Hematopoietic multipotent progenitor cell treated with erythropoietin and hydrocortisone succinate and interleukin-3 and kit ligand, for 8 days (in vitro differentiated cells): ENCODE data around the gene PCNP.
"Not testable (repeated sequence)": the region's sequence is repeated elsewhere in the genome, so short reads cannot be mapped to it uniquely, and the experiment has no call there.

ENCODE experiments used
- DNase-seq: peaks from one replicate; pipeline ENCODE4 v3.0.0-alpha.2; 2015

PCNP gene

DNA sequence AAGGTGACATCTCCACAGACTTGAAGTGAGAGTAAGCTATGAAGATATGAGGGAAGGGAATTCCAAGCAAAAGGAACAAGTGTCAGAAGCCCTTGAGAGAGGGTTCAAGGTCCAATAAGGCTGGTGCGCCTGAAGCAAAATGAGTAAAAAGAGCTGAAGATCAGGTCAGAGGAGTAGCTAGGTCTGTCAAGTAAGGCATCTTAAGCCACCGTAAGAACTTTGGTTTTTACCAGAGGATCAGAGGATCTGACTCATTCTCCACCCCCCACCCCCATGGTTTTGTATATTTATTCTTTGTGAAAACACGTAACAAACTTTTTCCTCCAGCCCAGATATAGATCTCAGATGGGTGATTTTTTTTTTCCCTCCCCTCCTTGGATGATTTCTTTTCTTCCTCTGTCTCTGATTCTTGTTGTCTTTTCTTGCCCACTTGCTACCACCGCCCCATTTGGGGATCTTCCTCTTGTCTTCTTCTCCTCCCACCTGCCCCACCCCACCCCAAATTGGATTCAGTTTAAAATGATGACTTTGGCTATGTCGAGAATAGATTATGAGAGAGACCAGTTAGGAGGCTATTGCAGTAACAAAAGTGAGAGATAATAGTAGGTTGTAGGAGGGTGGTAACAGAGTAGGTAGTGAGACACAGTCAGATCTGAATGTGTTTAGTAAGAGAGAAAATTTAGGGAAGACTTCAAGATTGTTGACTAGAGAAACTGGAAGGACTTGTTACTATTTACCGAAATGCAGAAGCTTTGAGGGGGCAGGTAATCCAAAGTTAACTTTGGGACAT is 6.3 kb upstream of the PCNP start:
- no peak for DNase-seq

DNA sequence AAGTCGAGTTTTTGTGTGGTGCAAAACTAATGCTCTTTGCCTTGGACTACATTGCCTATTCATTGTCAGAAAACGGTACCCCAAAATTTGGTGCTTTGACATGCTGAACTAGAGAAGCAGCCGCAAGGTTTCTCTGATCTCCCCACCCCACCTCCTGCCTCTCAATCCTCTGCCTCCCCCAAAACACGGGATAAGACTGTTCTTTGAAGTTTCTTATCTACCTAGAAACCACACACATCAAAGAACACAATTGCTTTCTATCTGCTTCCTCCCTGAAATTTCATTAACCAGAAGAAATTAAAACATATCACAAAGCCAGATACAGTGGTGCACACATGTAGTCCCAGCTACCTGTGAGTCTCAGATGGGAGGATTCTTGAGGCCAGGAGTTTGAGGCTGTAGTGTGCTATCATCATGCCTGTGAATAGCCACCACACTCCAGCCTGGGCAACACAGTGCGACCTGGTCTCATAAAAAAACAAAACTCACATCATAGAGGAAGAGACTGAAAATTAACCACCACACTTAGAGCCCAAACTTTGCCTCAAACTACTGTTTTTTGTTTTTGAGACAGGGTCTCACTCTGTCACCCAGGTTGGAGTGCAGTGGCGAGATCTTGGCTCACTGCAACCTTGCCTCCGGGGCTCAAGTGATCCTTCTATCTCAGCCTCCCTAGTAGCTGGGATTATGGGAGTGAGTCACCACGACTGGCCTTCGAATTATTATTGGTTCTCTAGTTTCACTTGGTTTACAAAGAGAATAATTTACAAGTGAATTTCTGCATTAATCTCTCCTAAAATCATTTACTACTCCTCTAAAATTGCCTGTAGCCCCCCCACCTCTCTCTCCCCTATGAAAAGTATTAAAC is 2.7 kb upstream of the PCNP start:
- no peak for DNase-seq

DNA sequence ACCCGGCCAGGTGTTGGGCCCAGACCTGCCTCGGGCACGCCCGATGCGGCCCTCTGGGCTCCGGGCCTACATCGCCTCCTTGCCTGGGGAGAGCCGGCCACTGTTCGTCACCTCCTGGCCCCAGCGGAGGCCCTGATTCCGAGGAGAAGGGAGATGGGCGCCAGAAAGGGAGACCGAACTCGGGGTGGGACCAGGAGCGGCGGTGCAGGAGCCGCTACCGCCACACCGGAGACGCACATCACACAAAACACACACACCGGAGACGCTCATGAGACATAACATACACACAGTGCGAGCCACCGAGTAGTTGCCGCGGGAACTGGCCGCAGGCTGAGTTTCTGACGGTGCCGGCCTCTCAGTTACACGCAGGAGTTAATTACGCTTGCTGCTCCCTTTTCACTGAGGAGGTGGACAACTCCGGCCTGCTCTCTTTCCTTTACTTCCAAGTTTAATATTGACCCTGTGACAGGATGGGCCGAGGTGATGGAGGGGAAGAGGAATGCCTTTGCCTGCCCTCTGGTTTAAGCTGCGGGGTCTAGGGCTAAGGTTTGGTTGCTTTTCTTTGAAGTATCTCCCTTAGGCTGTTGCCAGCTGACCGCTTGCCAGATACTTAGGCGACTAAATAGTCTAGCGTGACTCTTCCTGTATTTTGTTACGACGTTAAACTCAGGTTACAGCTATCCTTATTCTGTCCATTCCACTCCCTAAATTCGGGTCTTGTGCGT is 570 bp downstream of the PCNP start:
- peak; percentile 67 for DNase-seq

DNA sequence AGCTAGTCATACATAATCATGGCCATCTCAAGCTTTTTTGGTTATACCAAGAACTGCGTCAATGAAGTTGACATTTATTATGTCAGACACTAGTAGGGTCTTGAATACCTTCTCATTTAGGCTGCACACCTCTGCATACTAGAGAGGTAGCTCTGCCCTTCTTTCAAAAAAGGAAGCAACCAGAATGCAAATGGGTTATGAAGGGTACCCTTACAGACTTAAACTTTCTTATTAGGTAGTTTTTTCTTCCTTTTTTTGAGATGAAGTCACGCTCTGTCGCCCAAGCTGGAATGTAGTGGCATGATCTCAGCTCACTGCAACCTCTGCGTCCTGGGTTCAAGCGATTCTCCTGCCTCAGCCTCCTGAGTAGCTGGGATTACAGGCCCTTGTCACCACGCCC is 3.3 kb downstream of the PCNP start:
- DNase-seq = no peak

DNA sequence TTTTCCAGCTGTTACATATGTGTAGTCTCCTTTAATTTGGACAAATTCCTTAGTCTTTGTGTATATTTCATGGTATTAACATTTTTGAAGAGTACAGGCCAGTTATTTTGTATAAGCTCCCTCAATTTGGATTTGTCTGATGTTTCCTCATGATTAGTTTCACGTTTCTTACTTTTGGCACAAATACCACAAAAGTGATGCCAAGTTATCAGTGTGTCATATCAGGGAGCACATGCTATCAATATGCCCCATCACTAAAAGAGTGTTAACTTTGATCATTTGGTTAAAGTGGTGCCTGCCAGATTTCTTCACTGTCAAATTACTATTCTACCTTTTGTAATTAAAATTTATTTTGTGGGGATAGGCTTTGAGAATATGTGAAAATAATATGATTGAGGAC is 14.6 kb downstream of the PCNP start:
- DNase-seq = no peak

DNA sequence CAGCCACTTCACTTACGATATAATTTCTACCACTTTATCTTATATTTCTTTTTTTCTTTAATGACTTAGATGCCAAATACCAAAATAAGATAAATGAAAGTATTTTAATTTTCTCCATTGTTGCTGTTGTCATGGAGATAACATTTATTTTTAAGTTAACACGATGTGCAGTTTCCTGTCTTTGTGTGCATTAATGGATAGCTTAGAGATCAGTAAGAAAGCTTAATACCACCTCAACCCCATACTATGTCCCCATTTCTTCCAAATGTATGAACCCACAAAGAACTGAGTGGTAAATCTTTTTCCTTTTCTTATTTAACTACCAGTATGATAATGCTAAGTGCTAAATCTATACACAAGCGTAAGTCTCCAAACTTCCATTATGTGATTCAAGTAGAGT is 17.1 kb downstream of the PCNP start:
- no peak for DNase-seq

DNA sequence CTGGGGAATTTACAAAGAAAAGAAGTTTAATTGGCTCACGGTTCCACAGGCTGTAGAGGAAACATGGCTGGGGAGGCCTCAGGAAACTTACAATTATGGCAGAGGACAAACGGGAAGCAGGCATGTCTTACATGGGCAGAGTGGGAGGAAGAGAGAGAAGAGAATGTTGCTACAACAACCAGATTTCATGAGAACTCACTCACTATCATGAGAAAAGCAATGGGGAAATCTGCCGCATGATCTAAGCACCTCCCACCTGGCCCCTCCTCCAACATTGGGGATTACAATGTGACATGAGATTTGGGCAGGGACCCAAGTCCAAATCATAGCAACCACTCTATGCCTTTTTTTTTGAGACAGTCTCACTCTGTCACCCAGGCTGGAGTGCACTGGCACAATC is 28.8 kb downstream of the PCNP start:
- DNase-seq = peak; percentile 17

DNA sequence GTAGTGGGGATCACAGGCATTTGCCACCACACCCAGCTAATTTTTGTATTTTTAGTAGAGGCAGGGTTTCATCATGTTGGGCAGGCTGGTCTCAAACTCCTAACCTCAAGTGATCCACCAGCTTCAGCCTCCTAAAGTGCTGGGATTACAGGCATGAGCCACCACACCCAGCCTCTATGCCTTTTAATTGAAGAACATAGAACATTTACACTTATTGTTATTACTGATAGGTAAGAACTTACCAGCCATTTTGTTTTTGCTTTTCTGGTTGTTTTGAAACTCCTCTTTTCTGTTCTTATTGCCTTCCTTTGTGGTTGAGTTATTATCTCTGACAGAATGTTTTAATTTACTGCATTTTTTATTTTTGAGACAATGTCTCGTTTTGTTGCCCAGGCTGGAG is 29.2 kb downstream of the PCNP start:
- DNase-seq = no peak

DNA sequence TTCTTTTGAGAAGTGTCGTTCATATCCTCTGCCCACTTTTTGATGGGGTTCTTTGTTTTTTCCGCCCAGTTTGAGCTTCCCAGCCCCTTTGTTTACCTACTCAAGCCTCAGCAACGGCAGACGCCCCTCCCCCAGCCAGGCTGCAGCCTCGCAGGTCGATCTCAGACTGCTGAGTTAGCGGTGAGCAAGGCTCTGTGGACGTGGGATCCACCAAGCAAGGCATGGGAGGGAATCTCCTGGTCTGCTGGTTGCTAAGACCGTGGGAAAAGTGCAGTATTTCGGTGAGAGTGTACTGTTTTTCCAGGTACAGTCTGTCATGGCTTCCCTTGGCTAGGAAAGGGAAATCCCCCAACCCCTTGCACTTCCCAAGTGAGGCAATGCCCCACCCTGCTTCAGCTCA is 31.4 kb downstream of the PCNP start:
- not testable (repeated sequence) for DNase-seq

DNA sequence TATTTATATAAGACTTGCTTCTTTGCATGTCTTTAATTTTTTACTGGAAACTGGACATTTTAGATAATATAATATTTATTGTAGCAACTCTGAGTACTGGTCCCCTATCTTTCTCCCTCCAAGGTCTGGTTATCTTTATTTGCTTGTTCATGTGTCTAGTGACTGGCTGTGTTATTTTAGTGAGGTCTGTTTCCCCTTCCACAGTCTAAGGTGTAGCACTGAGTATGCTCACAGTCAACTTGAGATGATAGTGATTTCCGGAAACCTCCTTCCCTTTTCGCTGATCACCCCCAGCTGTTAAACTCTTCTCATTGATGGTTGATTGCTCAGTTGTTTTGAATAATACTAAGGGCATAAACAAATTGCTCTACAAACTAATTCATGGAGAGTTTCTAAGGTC is 37.0 kb downstream of the PCNP start:
- peak; percentile 43 for DNase-seq

DNA sequence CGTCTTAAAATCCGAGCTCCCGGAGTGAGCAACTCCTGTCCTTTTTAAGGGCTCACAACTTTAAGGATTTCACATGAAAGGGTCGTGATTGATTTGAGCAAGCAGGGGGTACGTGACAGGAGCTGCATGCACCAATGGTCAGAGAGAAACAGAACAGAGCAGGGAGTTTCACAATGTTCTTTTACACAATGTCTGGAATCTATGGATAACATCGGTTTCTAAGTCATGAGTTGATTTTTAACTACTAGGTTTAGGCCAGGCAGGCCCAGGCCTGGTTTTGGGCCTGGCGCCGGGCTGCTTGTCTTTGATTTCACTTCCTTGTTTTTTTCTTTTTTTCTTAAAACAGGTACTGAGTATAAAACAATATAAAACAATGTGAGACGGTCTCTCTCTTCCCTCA is 39.0 kb downstream of the PCNP start:
- DNase-seq = not testable (repeated sequence)

DNA sequence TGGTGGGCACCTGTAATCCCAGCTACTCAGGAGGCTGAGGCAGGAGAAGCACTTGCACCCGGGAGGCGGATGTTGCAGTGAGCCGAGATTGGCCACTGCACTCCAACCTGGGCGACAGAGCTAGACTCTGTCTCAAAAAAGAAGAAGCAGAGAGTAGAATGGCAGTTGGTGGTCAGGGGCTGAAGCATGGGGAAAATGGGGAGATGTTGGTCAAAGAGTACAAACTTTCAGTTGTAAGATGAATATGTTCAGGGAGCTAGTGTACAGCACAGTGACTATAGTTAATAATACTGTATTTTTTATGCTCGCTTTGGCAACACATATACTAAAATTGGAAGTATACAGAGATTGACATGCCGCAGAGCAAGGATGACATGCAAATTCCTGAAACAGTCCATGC is 41.5 kb downstream of the PCNP start:
- no peak for DNase-seq

DNA sequence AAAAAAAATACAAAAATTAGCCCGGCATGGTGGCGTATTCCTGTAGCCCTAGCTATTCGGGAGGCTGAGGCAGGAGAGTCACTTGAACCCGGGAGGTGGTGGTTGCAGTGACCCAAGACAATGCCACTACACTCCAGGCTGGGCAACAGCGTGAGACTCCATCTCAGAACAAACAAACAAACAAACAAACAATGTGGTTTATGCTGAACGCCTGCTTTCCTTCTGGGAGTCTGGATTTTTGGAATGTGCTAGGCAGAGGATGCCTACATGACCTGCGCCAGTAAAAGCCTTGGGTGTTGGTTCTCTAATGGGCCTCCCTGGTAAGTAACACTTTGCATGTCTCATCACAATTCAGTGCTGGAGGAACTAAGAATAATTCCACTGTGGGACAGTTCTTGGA is 43.5 kb downstream of the PCNP start:
- DNase-seq = no peak

DNA sequence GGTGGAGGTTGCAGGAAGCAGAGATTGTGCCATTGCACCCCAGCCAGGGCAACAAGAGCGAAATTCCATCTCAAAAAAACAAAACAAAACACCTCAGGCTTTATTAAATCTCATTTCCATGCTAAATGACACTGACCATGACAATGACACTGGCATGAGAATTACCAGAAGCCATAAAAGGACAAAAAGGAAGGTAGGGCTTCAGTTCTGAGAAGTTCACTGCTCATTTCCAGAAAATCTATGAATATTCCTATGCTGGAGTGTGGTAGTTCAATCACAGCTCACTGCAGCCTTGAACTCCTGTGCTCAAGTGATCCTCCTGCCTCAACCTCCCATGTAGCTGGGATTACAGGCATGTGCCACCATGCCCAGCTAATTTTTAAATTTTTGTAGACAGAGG is 44.7 kb downstream of the PCNP start:
- DNase-seq = no peak

DNA sequence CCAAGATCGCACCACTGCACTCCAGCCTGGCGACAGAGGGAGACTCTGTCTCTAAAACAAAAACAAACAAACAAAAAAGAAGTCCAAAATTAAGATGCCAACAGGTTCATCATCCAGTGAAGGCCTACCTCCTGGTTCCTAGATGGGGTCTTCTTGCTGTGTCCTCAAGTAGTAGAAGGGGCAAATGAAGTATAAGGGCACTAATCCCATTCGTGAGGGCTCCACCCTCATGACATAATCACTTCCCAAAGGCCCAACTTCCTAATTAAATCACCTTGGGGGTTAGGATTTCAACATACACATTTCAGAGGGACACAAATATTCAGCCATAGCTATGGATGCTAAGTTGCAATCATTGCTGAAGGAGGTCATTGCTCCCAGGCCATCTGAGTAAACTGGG is 45.8 kb downstream of the PCNP start:
- DNase-seq = no peak

DNA sequence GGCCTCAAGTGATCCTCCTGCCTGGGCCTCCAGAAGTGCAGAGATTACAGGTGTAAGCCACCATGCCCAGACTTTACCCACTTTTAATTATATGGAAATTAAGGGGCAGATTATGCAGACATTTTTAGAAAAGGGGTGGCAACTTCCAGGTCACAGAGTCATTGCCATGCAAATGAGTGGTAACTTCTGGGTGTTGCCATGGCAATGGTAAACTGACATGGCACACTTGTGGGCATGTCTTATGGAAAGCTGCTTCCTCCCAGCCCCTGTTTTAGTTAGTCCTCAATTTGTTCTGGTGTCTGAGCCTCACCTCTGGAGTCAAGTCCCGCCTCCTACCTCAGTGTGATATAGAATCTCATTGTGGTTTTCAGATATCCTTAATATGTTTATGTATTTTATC is 49.7 kb downstream of the PCNP start:
- DNase-seq = no peak

DNA sequence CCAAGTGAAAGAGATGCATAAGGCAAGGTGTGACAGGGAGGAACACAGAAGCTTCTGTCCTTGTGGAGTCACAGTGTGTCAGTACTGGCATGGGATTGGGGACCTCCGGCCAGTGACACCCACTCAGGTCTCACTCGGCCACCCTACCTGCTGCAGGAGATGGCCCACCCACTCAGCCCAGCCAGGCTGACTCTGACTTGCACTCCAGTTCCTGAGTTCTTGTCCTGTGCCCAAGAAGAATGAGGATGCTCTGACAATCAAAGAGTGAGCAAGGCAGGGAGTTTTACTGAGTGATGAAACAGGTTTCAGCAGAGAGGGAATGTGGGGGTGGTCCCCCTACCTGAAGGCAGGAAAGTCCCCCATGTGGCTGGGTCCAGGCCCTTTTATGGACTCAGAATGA is 50.9 kb downstream of the PCNP start:
- no peak for DNase-seq

DNA sequence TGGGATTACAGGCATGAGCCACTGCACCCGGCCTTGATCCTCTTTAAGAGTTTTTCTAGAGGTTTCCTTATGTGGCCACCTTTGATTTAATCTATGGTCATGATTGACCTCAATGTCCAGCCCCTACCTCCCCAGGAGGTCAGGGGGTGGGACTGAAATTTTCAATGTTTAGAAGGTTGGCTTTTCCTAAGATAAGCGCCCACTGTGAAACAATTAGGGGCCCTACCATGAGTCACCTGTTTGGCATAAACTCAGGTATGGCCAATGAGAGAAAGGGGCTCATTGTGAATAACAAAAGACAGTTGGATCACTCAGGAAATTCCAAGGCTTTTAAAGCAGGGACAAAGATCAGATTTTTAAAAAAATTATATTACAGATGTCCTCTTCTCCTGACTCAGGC is 51.9 kb downstream of the PCNP start:
- DNase-seq = no peak

DNA sequence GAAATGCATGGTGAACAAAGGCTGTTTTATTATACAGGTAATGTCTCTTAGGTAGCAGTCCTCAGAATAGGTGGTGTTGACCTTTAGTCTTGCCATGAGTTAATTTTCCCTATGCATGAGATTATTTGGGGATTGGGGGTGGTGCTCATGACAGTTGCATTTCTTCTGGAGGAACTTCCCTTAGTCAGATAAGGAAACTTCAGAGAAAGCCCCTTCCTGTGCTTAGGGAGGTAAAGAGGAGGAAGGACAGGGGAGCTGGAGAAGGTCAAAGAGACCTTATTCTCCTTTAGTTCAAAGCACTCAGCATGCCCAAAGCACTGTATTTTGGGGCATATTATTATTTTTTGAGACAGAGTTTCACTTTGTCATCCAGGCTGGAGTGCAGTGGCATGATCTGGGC is 55.2 kb downstream of the PCNP start:
- DNase-seq = no peak

DNA sequence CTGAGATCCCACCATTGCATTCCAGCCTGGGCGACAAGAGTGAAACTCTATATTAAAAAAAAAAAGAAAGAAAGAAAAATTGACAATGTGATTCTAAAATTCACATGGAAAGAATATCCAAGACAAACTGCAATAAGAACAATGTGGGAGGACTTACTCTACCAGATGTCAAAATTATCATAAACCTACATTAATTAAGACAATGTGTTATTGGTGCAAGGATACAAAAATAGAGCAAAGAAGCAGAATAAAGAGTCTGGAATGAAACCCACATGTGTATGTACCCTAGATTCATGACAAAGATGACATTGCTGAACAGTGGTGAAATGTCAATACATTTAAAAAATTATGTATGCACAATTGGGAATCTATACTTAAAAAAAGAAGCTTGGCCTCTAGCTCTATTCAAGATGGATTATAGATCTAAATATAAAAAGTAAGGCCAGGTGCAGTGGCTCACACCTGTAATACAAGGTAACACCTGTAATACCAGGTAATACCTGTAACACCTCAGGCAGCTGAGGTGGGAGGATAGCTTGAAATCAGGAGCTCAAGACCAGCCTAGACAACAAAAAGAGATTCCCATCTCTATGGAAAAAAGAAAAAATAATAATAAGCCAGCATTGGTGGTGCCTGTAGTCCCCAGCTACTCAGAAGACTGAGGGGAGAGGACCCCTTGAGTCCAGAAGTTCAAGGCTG is 57.3 kb downstream of the PCNP start:
- no peak for DNase-seq

DNA sequence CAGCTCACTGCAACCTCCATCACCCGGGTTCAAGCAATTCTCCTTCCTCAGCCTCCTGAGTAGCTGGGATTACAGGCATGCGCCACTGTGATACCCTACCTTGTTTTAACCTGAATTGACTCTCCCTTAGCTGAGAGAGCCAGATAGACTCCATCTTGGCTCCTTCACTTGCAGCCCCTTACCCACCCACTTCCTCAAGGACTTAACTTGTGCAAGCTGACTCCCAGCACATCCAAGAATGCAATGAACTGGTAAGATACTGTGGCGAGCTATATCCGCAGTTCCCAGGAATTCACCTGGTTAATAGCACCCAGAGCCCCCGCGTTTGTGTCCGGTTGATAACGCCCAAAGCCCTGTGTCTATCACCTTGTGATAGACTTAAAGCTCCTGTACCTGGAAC is 58.0 kb downstream of the PCNP start:
- DNase-seq = not testable (repeated sequence)

DNA sequence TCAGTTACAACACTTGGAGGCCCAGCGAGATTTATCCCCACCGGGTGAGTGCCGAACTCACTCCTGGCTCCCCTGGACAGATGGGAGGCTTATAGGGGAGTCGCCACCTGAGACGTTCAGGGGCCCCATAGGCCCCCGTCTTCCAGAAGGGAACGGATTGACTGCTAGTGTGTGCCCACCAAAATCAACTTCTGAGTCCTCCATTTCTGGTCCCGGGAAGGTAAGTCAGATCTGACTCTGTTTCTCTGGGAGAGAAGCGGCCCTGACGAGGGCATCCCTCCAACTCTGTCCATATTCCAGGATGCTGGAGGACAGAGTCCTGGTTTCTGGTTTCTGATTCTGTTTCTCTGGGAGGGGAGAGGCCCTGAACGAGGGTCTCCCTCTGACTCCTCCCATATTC is 58.6 kb downstream of the PCNP start:
- no peak for DNase-seq

DNA sequence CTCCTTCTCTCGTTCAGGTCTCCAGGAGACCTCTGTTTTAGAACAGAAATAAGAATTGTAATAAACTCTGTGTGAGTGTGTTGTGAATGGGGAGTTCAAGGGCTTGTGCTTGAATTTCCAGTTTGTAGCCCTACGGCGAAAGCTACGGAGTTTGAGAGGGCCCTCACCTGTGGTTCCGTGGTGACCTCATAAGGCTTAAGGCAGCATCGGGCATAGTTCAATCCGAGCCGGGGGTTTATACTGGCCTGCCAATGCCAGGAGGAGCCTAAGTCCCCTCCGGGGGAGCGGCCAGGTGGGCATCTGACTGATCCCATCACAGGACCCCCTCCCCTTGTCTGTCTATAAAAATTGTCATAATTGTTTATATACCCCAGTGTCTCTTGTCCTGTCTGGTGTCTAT is 59.2 kb downstream of the PCNP start:
- no peak for DNase-seq
